T follicular helper cell (primary cell): Measurements from ENCODE around the gene TESMIN.

Experiments
- DNase-seq: peaks from one replicate; pipeline ENCODE4 v3.0.0-alpha.2; 2020; ENCODE audit warnings: low read depth
- total RNA-seq, 2 experiments: gene quantifications; one replicate each; lab custom pipeline; 2026; lab: John Stamatoyannopoulos, UW

The TESMIN gene, protein sequence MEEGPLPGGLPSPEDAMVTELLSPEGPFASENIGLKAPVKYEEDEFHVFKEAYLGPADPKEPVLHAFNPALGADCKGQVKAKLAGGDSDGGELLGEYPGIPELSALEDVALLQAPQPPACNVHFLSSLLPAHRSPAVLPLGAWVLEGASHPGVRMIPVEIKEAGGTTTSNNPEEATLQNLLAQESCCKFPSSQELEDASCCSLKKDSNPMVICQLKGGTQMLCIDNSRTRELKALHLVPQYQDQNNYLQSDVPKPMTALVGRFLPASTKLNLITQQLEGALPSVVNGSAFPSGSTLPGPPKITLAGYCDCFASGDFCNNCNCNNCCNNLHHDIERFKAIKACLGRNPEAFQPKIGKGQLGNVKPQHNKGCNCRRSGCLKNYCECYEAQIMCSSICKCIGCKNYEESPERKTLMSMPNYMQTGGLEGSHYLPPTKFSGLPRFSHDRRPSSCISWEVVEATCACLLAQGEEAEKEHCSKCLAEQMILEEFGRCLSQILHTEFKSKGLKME
- total RNA-seq: 0.56 to 4.4 reads per million in 2 experiments

- DNase-seq: peak; percentile 91
These were observed at the start of gene TESMIN for GRCh38 chr11:68751331-68751856. Gene TESMIN, minus strand, starts transcription at chr11:68751520. Its CDS starts 860 bp downstream, at chr11:68750660.

DNA sequence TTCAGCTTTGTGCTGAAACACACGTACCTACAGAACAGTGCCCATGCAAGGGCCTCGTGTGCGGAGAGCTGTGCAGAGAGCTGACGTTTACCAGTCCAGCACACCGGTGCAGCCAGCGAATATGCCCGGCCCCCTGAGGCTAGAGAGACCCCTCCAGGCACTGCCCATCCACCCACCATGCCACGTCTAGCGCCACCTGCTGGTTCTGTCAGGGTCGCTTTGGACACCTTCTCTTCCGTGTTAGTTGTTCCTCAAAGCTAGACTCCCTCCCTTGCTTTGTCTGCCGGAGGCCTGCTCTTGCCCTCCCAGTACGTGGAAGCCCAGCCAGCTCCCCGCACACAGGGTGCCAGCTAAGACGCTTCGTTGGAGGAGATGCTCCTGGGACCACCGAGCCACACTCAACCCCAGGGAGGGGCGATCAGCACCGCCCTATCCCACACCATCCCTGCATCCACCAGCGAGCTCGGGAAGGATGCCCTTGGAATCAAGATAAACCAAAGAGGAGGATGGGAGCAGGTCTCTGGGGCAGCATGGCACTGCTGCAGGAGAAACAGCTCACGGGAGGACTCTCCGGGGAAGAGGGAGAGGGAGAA is 47.0 kb upstream of the TESMIN start:
- DNase-seq: peak; percentile 19

DNA sequence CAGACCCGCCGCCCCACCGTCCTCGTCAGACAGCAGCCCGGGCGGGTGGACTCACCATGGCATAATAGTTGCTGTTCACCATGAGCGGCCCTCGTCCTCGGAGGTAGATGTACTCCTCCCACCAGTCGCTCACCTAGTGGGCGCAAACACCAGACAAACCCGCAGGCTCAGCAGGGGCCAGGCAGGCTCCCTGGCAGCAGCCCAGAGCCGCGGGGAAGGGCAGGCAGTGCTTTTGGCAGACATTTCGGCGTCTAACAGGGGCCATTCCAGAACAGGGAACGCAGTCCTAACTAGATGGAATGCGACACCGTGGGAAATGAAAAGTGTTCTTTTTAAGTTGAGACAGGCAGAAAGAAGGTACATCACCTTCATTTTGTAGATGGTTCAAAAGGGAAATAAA is 45.5 kb upstream of the TESMIN start:
- no peak for DNase-seq

DNA sequence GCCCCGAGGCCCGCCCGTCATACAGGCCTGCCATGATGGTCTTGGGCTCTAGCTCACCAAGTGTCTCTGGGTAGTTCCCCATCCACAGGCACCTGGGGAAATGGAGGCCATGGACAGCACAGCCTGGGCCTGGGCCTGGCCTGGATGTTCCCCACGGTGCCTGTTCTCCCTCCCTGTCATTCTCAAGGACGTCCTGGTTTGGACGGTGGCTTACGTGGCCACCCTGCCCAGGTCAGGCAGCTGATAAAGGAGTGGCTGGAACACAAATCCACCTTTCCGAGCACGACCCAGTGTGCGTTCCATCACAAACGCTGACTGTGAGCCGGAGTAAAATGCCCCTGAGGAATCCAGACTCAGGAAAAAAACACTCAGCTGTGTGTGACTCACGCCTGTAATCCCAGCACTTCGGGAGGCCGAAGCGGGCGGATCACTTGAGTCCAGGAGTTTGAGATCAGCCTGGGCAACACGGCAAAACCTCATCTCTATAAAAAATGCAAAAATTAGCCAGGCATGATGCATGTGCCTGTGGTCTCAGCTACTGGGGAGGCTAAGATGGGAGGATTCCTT is 41.2 kb upstream of the TESMIN start:
- no peak for DNase-seq

DNA sequence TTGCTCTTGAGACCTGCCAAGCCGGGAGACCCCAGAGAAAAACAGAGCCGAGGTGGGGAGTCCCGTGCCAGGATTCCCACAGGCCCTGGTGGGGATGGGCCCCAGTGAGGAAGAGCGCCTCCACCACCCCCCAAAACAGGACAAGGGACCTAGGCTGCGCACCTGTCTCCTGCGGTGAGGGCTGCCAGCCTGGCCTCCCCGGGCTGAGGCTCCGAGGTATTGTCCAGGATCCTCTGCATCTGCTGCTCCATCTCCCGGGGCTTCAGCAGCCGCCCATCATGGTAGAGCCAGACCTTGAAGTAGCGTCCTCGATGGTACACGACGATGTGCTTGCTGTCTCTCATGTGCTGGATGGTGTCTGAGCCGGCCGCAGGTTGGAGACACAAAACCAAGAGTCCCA is 33.3 kb upstream of the TESMIN start:
- DNase-seq: no peak

- DNase-seq: no peak
These were observed 32.0 kb upstream of the TESMIN start for GRCh38 chr11:68783216-68783821.

- DNase-seq: no peak
These were observed 31.4 kb upstream of the TESMIN start for GRCh38 chr11:68782711-68783110.

DNA sequence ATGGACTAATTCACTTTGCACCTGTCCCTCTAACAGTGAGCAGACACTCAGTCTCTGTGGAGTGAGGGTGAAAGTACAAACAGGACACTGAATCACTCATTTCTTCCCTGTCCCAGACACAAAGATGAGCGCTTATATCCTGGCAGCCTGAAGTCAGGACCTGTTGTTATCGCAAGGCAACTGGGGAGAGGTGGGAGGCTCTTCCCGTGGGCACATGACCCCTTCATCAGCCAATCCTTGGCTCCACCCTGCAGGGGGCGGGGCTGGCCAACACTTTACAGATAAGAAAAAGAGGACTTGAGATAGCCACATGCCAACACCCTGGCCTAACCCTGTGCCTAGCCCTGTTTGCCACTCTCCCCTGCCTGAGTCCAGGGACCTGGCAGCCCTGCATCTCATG is 29.5 kb upstream of the TESMIN start:
- DNase-seq: no peak

GRCh38 chr11:68778205-68778604 is 26.9 kb upstream of the TESMIN start:
- no peak for DNase-seq

DNA sequence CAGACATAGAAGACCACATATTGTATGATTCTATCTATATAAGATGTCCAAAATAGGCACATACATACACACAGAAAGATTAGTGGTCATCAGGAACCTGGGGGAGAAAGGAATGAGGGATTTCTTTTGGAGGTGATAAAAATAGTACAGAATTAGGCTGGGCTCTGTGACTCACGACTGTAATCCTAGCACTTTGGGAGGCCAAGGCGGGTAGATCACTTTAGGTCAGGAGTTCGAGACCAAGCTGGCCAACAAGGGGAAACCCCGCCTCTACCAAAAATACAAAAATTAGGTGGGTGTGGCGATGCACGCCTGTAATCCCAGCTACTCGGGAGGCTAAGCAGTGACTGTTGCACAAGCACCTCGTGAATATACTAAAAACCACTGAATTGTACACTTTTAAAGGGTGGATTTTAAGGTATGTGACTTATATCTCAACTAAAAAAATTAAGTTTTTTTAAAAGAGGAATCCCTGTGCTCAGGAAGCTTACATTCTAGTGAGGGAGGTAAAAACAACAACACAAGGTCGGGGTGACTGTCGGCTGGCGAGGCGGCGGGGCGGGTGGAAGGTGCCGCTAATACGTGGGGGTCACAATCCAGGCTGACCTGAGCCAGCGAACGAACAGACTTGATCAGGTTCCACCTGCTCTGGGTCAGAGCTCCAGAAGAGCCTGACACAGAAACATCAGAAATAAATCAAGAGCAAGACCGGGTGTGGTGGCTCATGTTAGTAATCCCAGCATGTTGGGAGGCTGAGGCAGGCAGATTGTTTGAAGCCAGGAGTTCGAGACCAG is 25.3 kb upstream of the TESMIN start:
- no peak for DNase-seq

- DNase-seq: no peak
These were observed 24.6 kb upstream of the TESMIN start for GRCh38 chr11:68775951-68776388.

DNA sequence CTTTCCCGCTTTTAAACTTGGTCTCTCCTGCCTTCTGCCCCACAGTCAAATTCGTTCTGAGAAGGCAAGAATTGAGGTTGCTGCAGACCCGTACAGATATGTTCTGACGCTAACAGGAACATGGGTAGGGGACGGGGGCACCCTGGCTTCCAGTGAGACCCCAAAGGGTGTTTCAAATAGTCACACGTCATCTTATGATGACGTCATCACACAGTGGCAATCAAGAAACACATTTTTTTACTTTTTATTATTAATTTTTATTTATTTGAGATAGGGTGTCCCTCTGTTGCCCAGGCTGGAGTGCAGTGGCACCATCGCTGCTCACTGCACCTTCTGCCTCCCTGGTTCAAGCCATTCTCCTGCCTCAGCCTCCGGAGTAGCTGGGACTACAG is 22.9 kb upstream of the TESMIN start:
- no peak for DNase-seq

GRCh38 chr11:68773521-68774193 is 22.3 kb upstream of the TESMIN start:
- no peak for DNase-seq

GRCh38 chr11:68772936-68773335 is 21.6 kb upstream of the TESMIN start:
- no peak for DNase-seq

DNA sequence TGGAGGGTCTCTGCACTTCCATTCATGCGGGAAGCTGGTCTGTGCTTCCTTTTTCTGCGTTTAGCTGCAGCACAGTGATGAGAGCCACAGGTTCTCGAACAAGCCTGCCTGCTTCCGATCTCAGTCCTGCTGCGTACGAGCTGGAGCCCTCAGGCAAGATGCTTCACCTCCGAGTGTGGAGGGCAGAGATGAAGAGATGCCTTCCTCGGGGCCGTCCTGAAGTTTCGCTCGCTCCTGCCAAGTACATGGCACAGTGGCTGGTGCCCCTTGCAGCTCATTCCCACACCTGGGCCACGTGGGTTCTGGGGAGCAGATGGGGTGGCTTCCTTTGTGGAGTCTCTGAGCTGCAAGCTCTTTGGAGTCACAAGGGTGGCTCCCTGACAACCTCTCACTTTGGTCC is 19.5 kb upstream of the TESMIN start:
- DNase-seq: no peak

DNA sequence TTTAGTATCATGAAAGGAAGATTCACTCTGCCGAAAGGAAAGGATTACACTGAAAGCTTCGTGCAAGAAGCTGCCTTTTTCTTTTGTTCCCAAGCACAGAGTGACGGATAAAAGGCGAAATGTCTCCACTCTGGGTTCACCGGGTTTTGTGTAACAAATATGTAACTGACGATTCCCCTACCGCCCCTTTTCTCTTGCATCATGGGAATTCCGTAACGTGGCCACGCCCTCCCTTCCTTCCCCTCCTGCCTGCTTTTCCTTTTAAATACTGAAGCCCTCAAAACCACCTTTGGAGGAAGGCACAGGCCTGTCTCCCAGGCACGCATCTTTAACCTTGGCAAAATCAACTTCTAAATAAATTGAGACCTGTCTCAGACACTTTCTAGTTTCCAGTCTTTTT is 16.4 kb upstream of the TESMIN start:
- DNase-seq: no peak

- no peak for DNase-seq
These were observed 15.5 kb upstream of the TESMIN start for GRCh38 chr11:68766786-68767185.

DNA sequence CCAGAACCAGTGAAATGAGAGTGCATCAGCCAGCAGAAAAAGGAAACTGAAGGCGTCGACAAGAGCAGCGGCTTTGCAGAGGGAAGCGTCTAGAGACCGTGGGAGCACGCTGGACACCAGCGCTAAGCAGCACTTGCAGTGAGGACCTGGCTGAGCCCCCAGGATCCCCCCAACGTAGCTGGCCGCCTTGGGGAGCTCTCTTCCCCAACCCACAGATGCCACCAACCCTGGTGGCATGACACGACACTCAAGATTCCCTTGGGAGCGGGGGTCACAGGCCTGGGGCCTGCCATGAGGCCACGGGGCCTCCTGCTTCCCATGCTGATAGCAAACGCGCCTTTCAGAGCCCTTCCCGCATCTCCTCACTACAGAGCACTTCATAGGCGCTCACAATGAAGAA is 13.4 kb upstream of the TESMIN start:
- no peak for DNase-seq

- no peak for DNase-seq
These were observed 12.8 kb upstream of the TESMIN start for GRCh38 chr11:68763926-68764657.

DNA sequence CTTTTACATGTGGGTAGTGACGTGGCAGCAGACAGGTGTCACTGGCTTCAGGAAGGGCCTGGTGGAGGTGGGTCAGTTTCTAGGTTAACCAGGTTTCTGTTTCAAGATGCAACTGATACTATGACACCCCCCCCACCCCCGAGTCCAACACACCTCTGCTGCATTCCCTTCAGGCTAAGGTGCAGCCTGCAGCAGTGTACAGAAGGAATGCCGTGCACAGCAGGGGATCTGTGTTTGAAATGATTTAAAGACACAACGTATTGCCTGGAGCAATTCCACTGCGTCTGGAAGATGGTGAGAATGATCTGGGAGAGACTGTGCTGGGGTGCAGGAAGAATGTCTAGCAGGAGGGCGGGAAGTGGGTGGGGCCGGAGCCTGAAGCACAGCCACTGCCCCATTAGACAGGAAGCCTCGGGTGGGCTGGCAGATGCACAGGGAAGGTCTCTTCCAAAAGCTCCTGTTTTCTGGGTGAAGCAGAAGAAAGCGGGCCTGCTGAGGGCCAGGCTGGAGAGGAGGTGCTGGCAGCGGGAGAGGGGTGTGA is 11.9 kb upstream of the TESMIN start:
- no peak for DNase-seq
